A549 treated with DMSO at 1 μM for 4 hours (cell line): ENCODE measurements around the gene CA12. TPM values are rescaled to one million over a fixed set of nuclear protein-coding genes. Genes with fewer than 3 reads are reported as not detected.

Experiments used
- total RNA-seq: library from RNA; stranded (reverse); fragments of 200-300 nt; extraction: Qiagen RNA extraction; gene quantifications from 5 replicates; pipeline ENCODE4 v1.2.3, GENCODE V29; 2022; ENCODE audit warnings: low read depth

The CA12 gene
- 148 to 178 TPM (median 172 TPM) in 5 replicates for total RNA-seq

GRCh38 chr15:63381301-63382204 lies at the start of gene CA12:
TSS of gene CA12 (minus strand) at chr15:63381846. CDS start at chr15:63381720, 126 bp downstream.

GRCh38 chr15:63277038-63277892 lies 104.4 kb downstream of the CA12 start, which contains the start of gene APH1B:
TSS of gene APH1B (plus strand) at chr15:63277605. CDS start at chr15:63277624, 19 bp downstream.

Other genes starting within 250 kb of the CA12 start
- gene RPS27L, start 224.4 kb downstream of the CA12 start, total RNA-seq: 359 to 433 TPM (median 395 TPM) in 5 replicates
- 9.9 to 18.8 TPM (median 16.7 TPM) in 5 replicates for gene RAB8B, start 192.2 kb downstream of the CA12 start, total RNA-seq
- gene APH1B, start 104.2 kb downstream of the CA12 start, total RNA-seq: 16.0 to 23.5 TPM (median 22.5 TPM) in 5 replicates
- gene USP3, start 122.7 kb upstream of the CA12 start, total RNA-seq: 48.8 to 56.7 TPM (median 51.9 TPM) in 5 replicates
- 0.21 to 0.30 TPM (median 0.26 TPM) in 5 replicates for gene FBXL22, start 215.5 kb upstream of the CA12 start, total RNA-seq